Limb (tissue), 2 donors: ENCODE data around the gene ACP4.
"Not testable (repeated sequence)": the region's sequence is repeated elsewhere in the genome, so short reads cannot be mapped to it uniquely, and the experiment has no call there.

Experiments
- DNase-seq, 2 donors: peaks; one replicate each; pipeline ENCODE4 v3.0.0-alpha.2; 2016; ENCODE audit errors: extremely low spot score in 2 of 2

ACP4 gene

DNA sequence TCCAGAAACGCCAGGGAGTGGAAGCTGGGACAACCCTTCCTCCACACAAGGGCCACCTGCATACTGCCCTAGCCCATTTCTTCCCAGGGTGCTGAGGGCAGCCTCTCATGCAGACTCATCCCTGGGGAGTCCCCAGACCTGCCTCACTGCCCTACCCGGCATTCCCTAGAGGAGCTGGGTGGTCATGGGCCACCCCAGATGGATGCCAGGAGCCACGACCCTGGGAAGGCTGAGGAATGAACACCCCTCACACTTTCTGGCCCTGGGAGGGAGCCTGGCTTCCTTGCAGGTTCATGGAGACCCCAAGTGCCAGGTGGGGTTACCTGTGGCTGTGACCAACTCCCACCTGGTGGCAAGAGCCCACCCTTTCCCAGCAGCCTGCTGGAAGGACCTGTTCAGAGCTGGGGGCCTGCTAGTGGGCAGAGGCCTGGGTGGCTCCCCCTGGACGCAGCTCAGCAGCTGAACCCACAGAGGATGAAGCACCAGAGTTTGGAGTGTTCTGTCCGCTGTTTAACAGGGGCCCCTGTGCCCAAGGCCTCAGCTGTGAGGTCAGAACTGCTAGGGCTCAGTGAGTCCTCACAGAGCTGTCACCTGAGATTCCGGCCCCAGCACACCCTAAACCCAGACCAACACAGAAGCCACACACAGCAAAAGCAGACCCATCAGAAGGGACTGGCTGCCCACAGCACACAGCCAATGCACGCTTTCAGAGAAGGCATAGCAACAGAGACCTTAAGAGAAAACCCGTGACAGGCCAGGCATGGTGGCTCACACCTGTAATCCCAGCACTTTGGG lies 6.6 kb downstream of the ACP4 start:
- no peak for DNase-seq

DNA sequence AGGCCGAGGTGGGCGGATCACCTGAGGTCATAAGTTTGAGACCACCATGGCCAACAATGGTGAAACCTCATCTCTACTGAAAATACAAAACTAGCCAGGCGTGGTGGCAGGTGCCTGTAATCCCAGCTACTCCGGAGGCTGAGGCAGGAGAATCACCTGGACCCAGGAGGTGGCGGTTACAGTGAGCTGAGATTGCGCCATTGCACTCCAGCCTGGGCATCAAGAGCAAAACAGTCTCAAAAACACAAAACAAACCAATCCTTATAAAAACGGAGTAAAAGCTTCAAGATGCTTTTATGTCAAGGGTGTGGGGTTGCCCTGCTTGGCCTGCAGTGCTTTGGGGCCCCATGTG lies 7.2 kb downstream of the ACP4 start:
- no peak for DNase-seq

DNA sequence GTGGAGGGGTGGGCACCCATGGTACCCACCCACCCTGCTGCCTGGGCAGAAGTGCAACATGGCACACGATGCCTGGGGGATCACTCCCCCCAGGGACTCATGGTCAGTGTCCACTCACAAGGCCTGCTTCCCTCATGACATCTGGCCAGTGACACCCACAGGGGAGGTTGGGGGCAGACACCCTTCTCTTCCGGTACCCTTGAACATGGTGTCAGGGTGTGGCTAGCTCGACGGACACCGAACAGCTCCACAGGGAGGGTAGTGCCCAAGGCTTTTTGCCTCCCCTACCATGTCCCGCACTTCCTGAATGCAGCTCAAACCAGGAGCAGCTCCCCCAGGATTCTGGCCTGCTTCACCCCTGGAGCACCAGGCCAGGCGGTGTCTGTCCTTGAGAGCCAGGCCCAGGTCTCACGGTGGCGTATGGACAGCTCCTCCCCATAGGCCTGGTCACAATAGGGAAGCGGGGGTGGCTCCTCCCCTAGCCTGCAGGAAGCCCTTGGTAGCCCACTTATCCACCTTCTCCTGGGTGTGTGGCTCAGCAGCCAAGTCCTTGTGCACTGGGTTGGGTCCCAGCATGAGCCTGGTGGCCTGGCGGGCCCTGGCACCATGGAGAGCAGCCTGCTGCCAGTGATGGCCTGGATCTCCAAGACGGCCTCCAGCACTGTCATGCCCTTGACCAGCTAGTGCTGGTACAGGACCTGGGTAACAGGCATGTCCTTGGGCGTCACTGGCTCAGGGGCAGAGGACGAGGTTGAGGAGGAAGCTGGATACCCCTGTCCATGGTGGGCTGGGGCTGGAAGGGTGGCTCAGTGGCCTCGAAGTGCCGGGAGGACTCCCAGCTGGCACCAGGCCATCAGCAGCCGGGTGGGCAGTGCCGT lies 7.8 kb downstream of the ACP4 start:
- DNase-seq, result no peak

DNA sequence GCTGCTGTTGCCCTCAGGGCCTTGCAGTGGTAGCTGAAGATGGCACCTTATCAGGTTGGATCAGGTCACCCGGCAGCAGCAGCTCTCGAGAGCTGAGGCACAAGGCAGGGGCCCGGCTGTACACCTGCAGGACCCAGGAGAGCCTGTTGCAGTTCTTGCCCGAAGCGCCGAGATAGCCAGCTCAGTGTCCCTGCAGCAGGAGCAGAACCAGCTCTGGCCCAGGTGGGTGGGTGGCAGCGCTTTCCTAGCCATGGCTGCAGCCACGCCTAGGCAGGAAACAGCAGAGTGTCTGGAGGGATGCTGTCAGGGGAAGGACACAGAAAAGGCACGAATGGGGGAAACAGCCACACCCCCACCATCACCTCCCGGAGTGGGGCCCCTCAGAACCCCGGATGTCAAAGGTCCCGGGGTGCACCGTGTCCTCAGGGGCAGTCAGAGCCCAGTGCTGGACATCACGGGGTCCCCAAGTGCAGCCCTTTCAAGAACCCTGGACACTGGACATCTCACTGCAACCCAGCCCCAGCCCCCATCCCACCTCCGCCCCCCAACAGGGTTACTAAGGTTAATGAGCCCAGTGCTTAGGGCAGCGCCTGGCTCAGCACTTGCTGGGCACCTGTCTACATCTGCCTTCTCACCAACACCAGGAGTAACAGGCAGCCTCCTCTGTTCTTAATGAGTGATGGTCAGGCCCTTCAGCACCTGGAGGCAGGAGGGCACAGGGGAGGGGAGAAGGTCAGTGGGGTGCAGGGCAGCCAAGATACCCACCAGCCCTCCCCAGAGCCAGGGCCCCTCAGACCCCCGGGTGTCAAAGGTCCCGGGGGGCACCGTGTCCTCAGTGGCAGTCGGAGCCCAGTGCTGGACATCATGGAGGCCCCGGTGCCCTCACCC lies 8.7 kb downstream of the ACP4 start:
- no peak for DNase-seq

DNA sequence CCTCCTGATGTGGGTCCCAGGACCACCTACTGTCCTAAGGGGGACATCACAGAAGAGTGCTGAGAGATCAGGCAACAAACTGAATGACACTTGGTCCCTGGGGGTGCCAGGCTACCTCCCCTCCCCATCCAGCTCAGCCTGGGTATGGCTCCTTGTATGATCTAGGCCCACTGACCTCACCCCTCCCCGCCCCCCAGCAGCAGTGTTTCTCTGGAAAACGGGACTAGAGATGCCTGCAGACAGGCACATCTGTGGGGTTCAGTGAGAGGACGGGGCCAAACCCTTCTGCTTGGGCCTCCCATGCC lies 9.3 kb downstream of the ACP4 start:
- DNase-seq, result no peak

DNA sequence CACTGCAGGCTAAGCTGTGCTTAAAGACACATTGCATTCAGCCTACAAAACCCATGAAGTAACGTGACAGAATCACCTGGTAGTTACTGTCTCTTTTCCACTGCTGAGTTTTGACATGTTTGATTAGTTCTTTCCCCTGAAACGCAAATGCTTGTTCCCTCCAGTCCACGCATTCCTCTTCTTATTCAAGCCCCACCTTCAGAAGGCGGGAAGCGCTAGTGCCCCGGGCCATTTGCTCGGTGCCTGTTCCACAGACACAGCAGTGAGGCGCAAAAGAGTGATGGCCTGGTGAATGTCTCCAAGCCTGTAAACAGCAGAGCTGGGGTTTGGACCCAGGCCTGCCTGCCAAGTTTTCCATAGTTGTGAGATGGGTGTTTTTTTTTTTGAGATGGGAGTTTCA lies 10.9 kb downstream of the ACP4 start:
- no peak for DNase-seq

DNA sequence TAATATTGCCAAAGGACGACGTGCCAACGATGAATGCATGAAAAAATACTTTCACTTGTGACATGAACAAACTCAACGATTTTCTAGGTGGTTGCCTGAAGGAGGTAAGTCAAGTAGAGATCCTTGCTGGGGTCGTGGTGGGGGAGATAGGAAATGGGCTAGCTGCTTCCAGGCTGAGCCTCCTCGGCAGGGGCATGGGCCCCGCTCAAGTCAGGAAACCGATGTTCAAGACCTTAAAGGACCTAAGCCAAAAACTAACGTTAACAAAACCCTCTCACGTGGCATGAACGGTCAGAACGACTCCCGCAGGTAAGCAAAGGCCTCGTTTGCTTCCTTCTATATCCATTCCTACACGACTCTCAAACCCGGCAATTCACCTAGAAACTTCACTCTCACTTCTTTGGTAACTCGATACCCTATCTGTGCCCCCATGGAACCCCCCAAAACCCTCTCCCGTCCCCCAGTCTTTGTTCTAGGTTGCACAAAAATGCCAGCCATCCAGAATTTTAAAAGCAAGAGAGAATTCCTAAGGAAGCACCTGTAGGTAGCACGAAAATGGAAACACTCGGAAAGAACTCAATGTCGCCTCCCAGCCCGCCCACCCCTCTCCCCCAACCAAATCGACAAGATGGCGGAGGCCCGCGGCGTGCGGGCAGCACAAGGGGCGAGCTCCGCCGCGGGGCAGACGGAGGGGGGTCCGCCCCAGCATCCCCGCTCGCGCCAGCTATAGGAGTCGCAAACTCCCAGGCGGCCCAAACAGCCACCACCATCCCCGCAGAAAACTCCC lies 13.6 kb downstream of the ACP4 start:
- peak in 1 of 2 donors; percentile 20 for DNase-seq

DNA sequence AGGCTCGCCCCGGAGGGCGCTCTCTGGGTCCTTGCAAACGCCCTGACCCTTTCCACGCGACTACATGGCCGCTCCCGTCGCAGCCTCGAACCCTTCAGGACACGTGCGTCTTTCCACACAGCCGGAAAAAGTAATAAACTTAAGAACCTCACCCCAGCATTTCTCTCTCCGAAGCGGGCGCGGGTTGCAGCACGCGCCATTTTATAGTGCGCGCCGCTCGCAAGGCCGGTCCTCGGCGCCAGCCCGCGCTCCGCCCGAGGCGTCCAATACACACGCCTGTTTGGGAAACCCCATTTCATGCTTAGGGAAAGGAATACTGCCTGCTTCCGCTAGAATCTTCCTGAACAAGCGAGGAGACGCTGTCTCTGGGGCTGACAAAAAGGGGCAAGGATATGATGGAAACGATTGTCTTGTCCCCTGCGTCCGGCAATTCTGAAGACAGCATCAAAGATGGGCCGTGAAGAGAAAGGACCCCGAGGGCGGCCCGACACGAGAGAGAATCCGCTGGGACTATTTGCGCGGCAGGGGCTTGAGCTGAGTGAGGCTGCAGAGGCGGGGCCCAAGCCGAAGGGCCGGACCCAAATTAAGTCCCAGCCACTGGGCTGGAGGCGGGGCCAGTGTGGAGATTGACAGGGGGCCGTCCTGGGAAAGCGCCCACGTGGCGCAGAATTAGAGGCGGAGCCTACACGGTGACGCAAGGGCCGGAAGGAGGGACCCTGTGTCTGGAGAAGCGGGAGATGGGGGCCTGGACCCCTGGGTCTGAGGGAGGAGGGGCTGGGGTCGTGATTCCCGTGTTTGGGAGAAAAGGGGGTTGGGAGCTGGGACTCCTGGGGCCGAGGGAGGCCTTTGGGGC lies 14.4 kb downstream of the ACP4 start:
- peak; percentile 99 for DNase-seq

DNA sequence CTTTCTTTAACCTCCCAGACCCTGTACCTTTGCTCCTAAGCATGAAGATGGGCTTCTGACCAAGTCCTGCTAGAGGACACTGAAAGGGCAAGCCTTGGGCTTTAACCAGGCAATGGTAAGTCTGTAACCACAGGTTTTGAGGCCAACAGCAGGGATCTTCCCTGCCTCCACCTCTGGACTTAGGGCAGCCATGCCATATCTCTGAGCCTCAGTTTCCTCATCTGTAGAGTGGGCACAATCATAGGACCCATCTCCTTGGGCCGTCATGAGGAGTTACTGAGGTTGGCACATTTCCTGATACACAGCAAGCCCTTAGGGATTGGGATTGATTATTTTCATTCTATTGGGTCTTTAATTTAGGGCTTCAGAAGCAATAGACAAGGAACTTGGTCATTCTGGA lies 18.6 kb downstream of the ACP4 start:
- DNase-seq, result no peak

DNA sequence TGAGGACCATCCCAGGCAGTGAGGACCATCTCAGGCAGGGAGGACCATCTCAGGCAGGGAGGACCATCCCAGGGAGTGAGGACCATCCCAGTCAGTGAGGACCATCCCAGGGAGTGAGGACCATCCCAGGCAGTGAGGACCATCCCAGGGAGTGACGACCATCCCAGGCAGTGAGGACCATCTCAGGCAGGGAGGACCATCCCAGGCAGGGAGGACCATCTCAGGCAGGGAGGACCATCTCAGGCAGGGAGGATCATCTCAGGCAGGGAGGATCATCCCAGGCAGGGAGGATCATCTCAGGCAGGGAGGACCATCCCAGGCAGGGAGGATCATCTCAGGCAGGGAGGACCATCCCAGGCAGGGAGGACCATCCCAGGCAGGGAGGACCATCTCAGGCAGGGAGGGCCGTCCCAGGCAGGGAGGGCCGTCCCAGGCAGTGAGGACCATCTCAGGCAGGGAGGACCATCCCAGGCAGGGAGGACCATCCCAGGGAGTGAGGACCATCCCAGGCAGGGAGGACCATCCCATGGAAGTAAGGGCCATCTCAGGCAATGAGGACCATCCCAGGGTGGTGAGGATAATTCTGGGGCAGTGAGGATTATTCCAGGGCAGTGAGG lies 21.5 kb downstream of the ACP4 start:
- not testable (repeated sequence) for DNase-seq

DNA sequence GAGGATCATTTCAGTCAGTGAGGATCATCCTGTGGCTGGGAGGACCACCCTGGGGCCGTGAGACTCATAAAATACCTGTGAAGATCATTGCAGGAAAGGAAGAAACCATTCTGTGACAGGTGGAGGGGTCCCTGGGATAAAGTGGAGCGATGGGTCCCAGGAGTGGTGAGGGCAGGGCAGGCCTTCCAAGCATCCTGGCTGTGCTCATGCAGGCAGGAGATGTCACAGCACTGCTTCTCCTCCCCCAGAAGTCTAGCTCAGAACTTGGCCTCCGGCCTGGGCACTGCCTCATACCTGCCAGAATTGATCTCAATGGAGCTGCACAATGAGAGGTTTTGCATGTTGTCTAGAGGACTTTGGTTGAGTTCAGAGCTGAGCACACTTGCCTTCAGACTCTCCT lies 22.3 kb downstream of the ACP4 start:
- no peak for DNase-seq

DNA sequence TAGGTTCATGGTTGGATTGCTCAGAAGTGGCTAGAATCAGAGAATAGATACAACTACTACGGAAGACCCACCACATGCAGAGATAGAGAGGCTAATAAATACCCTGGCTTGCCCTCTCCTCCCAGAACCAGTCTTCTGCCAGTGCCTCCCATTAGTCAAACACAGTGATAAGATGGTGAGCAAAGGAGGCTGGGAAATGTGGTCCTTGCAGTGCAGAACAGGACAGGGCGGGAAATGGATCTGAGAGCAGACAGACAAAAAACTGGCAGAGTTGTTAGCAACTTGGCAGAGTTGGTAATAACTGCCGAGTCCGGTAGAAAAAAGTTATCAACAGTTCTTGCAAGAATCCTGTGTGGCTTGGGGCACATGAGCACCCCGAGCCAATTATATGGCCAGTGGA lies 24.7 kb downstream of the ACP4 start:
- no peak for DNase-seq

DNA sequence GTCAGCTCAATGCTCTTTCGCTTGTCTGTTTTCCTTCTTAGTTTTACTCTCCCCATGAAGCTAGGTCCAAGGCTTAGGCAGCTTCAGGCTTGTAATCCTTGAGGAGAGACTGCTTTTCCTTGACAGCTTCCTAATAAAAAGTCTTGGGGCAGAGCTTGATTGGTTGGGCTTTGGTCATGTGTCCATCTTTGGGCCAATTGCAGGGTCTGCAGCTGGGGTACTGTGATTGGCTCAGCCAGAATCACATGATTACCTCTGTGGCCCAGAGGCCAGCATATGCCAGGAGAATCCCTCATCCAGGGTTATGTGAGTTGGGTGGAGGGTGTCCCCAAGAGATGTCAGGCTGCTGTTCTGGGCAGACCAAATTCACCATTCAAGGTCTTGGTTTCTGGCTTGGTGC lies 25.2 kb downstream of the ACP4 start:
- no peak for DNase-seq

DNA sequence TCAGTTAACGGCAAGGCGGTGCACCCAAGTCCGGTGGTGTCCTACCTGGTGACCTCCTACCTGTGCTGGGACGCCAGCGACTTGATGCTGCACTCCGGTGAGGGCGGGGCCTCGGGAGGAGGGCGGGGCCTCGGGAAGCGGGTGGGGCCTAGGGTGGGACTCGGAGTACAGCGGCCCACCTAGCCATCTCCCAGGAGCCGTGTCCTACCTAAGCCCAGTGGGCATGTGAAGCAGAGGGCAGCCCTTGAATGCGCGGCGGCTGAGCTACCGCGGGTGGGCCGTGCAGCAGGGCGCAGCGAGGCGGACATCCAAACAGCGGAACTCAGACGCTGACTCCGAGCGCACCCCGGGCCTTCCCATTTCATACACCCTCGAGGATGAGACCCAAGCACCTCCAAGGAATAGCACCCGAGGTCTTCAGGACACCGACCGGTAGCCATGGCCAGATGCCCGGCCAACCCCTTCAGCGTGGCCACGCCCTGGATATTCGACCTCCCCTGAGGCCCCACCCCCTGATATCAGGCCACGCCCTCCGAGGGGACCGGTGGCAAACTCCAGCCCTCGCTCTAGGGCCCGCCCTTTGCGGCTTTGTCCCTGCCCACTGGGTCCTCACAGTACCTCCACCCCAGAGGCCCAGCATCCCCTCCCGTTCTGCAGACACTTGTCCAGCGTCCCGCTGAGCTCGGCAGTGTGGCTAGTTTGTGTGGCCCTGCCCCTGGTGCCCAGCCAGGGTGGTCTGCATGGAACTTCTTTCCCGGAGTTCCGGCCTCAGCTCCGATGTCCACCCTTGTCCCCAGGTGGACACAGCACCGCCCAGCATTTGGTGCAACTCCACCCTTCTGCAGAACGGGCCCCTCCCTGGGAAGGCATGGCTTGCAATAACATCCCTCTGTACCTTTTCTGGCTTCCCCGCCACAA lies 28.0 kb downstream of the ACP4 start:
- no peak for DNase-seq

DNA sequence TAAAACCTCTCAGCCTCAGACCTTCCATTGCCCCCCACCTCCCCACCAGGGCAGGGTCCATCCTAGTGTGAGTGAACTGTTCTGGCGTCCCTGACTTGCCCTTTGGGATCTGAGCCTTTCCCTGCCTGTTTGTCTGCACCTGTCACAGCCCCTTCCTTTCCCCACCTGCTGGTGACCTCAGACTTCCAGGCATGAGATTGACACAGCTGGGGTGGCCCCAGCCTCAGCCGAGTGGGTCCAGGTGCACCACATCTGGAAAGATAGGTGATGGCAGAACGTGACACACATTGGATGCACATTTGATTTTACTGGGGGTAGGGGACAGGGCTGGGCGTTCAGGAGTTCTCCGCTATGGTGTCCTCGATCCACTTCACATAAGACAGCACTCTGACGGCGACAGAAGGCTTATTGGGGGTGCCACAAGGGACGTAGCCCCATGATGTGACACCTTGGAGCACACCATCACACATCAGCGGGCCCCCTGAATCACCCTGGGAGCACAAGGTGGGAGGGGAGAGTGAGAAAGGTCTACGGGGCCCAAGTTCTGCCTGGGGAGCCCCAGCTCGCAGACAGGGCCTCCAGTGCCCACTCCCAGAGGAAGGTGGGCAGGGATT lies 28.8 kb downstream of the ACP4 start:
- DNase-seq, result no peak

DNA sequence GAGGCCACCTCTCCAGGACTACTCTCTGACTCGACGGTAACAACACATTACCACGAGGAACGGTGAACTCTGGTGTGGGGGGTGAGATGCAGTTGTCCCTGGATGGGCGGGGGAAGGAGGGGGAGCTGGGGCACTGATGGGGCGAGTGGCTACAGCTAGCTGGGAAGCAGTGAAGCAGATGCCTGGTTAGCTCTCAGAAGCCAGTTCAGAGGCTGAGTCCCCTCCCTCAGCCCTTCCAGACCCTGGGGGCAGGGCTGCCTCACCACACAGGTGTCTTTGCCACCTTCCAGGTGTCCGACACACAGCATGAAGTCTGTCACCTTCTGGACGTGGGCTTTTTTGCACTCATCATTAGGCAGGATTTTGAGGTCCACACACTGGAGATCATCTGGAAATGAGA lies 29.4 kb downstream of the ACP4 start:
- no peak for DNase-seq

DNA sequence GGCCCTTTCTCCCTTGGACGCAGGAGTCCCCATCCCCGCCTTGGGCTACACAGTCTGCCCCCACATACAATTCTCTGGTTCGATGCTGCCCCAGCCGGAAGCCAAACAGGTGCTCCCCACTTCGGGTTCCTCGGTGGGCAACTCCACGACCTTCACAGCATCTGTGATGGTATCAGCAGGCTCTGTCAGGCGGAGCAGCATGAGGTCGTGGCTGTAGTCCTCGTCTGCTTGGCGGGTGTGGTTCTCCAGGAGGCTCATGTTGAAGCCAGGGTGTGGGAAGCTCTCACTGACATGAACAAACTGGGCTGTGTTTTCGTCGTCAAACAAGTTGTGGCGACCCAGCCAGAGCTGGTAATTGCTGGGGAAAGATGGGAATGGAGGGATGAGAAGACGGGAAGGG lies 29.9 kb downstream of the ACP4 start:
- no peak for DNase-seq

DNA sequence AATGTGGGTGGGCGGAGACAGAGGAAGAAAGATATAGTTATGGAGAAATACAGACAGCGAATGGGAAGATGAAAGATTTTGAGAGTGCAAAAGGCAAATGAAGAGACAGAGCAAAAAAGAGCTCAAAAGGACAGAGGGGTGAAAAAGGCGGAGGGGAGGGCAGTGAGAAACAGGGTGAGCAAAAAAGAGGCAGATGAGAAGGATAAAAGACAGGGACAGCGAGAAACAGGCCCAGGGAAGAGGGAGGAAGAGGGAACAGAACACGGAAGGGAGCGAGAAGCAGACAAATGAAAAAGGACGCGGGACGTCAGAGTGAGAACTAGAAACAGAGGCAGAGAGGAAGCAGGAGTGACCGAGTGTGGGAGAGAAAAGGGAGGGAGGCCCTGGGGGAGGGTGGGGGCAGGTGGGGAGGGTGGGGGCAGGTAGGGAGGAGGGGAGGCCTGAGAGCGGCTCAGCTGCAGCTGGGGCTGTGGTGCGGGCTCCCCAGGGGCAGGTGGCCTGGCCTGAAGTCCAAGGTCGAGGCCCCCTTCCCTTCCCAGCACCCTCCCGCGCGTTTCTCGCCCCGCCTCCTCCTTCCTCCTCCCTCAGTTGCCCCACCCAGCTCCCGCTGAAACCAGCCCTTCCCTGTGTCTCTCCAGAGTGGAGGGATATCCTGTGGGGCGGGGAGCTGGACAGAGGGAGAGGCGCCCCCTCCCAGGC lies 30.5 kb downstream of the ACP4 start:
- DNase-seq, result no peak
